GM23338 (cell line): ENCODE results near the gene SMIM43. TPM values are rescaled to one million over a fixed set of nuclear protein-coding genes. Genes with fewer than 3 reads are reported as not detected.

Source experiments
- ATAC-seq: fragments of 200-7000 bp; cut with Tn5 transposase; 3 replicates; pipeline ENCODE4 v1.9.1; 2020
- DNase-seq: peaks from one replicate; pipeline ENCODE4 v3.0.0-alpha.2; 2015; ENCODE audit warnings: low spot score
- H2AFZ ChIP-seq: fragments of 200-600 bp; sonication (generic); 2 replicates; pipeline ENCODE4 v1.8.0; 2016; ENCODE audit warnings: antibody characterized with exemption, mild to moderate bottlenecking, moderate library complexity
- H3F3A ChIP-seq: fragments of 200-600 bp; sonication (generic); replicated peaks from 2 replicates; pipeline ENCODE4 v1.8.0; 2017; ENCODE audit warnings: antibody characterized with exemption, mixed run types, low read depth
- H3K27ac ChIP-seq: fragments of 200-600 bp; sonication (generic); 2 replicates; pipeline ENCODE4 v1.6.1; 2016; ENCODE audit warnings: low read depth
- H3K27me3 ChIP-seq: fragments of 200-600 bp; sonication (generic); 2 replicates; pipeline ENCODE4 v1.8.0; 2016; ENCODE audit warnings: mild to moderate bottlenecking, mixed run types, moderate library complexity; ENCODE audit not compliant: insufficient read depth
- H3K36me3 ChIP-seq: fragments of 200-600 bp; sonication (generic); 2 replicates; pipeline ENCODE4 v1.8.0; 2016; ENCODE audit warnings: mild to moderate bottlenecking; ENCODE audit not compliant: insufficient read depth
- H3K4me1 ChIP-seq: fragments of 200-600 bp; sonication (generic); 2 replicates; pipeline ENCODE4 v1.8.0; 2016; ENCODE audit warnings: mild to moderate bottlenecking, moderate library complexity; ENCODE audit not compliant: insufficient read depth
- H3K4me2 ChIP-seq: fragments of 200-600 bp; sonication (generic); 2 replicates; pipeline ENCODE4 v1.7.1; 2017; ENCODE audit warnings: mixed run types
- H3K4me3 ChIP-seq: fragments of 200-600 bp; sonication (generic); 2 replicates; pipeline ENCODE4 v1.6.1; 2016; ENCODE audit warnings: mixed run types
- H3K79me2 ChIP-seq: fragments of 200-600 bp; sonication (generic); replicated peaks from 2 replicates; pipeline ENCODE4 v1.8.0; 2017; ENCODE audit warnings: mild to moderate bottlenecking; ENCODE audit not compliant: insufficient read depth
- H3K9me2 ChIP-seq: fragments of 200-600 bp; sonication (generic); 2 replicates; pipeline ENCODE4 v1.8.0; 2017; ENCODE audit not compliant: insufficient read depth
- H4K20me1 ChIP-seq: fragments of 200-600 bp; sonication (generic); replicated peaks from 2 replicates; pipeline ENCODE4 v1.8.0; 2017; ENCODE audit warnings: mild to moderate bottlenecking; ENCODE audit not compliant: insufficient read depth
- H3K27ac Mint-ChIP-seq: 2 replicates; pipeline ENCODE4 v1.8.0; 2020; ENCODE audit warnings: inconsistent platforms, mild to moderate bottlenecking, moderate library complexity, mixed read lengths
- H3K27me3 Mint-ChIP-seq: 3 replicates; pipeline ENCODE4 v1.8.0; 2022; ENCODE audit warnings: low read depth, mild to moderate bottlenecking, moderate library complexity, mixed read lengths, inconsistent platforms; ENCODE audit not compliant: insufficient read depth, poor library complexity
- H3K36me3 Mint-ChIP-seq: 3 replicates; pipeline ENCODE4 v1.8.0; 2021; ENCODE audit warnings: low read depth, mild to moderate bottlenecking, inconsistent platforms, moderate library complexity, mixed read lengths
- H3K4me1 Mint-ChIP-seq: 3 replicates; pipeline ENCODE4 v1.8.0; 2020; ENCODE audit warnings: mild to moderate bottlenecking, inconsistent platforms, mixed read lengths
- H3K4me3 Mint-ChIP-seq: 3 replicates; pipeline ENCODE4 v1.8.0; 2021; ENCODE audit warnings: moderate library complexity, mild to moderate bottlenecking, inconsistent platforms, mixed read lengths
- H3K9me3 Mint-ChIP-seq: 3 replicates; pipeline ENCODE4 v1.8.0; 2020; ENCODE audit warnings: moderate library complexity, mild to moderate bottlenecking, inconsistent platforms, mixed read lengths
- CREB1 ChIP-seq: fragments of 250-450 bp; sonication (Bioruptor Pico); IDR thresholded peaks from 2 replicates; pipeline ENCODE4 v1.5.0; 2020; ENCODE audit warnings: low read depth, mild to moderate bottlenecking, moderate library complexity
- CTCF ChIP-seq, 2 experiments: fragments of 200-600 bp in 1 of 2; sonication (generic) in 1 of 2; conservative IDR thresholded peaks; 2 replicates each; pipeline versions ENCODE4 v1.5.1 to v1.6.1; 2016 to 2017; ENCODE audit warnings: antibody characterized with exemption in 2 of 2, low read depth in 2 of 2, mild to moderate bottlenecking in 2 of 2, moderate library complexity in 1 of 2
- ETS1 ChIP-seq: IDR thresholded peaks from 2 replicates; pipeline ENCODE4 v1.6.1; 2016; ENCODE audit warnings: antibody characterized with exemption
- EZH2 ChIP-seq: fragments of 200-600 bp; sonication (generic); IDR thresholded peaks from one replicate; pipeline ENCODE4 v1.8.0; 2017; ENCODE audit warnings: antibody characterized with exemption, mild to moderate bottlenecking, low read depth; ENCODE audit not compliant: unreplicated experiment
- EZH2phosphoT487 ChIP-seq: fragments of 200-600 bp; sonication (generic); IDR thresholded peaks from one replicate; pipeline ENCODE4 v1.8.1; 2018; ENCODE audit warnings: antibody characterized with exemption; ENCODE audit not compliant: unreplicated experiment
- JUNB ChIP-seq: IDR thresholded peaks from one replicate; pipeline ENCODE4 v1.6.1; 2016; ENCODE audit warnings: antibody characterized with exemption; ENCODE audit not compliant: unreplicated experiment
- NANOG ChIP-seq: IDR thresholded peaks from 2 replicates; pipeline ENCODE4 v1.6.1; 2016; ENCODE audit warnings: antibody characterized with exemption, borderline replicate concordance
- POLR2AphosphoS5 ChIP-seq: IDR thresholded peaks from 2 replicates; pipeline ENCODE4 v1.6.1; 2016; ENCODE audit warnings: antibody characterized with exemption, low read depth
- STAT1 ChIP-seq: IDR thresholded peaks from one replicate; pipeline ENCODE4 v1.6.1; 2016; ENCODE audit warnings: antibody characterized with exemption; ENCODE audit not compliant: unreplicated experiment
- ZNF114 ChIP-seq: fragments of 250-450 bp; sonication (Bioruptor Pico); IDR thresholded peaks from 2 replicates; pipeline ENCODE4 v1.5.0; 2020; ENCODE audit warnings: mild to moderate bottlenecking, moderate library complexity
- ZNF331 ChIP-seq: fragments of 250-450 bp; sonication (Bioruptor Pico); IDR thresholded peaks from 2 replicates; pipeline ENCODE4 v1.5.0; 2020; ENCODE audit warnings: low read depth, mild to moderate bottlenecking, moderate library complexity
- ZNF462 ChIP-seq: fragments of 250-450 bp; sonication (Bioruptor Pico); IDR thresholded peaks from 2 replicates; pipeline ENCODE4 v1.5.0; 2020; ENCODE audit warnings: mild to moderate bottlenecking, moderate library complexity
- polyA plus RNA-seq: library from polyadenylated mRNA; unstranded; fragments of >200 nt; fragmentation: Nextera tagmentation; extraction: Ambion mirVana; gene quantifications from 2 replicates; pipeline ENCODE4 v1.2.1, GENCODE V29; 2016
- total RNA-seq: library from RNA; depleted of rRNA; stranded (reverse); fragments of >200 nt; shearing (Covaris generic); gene quantifications from 2 replicates; pipeline ENCODE4 v1.2.3, GENCODE V29; 2014
- TF ChIP-seq, protein P1 (sequence below): IDR thresholded peaks from one replicate; pipeline ENCODE4 v1.6.1; 2018; ENCODE audit warnings: antibody characterized with exemption; ENCODE audit not compliant: unreplicated experiment

Gene SMIM43
- total and polyA plus RNA-seq, 2 experiments from 2014 or later: 0.26 to 0.56 TPM

GRCh38 chr4:121789455-121789854, 24.5 kb upstream of the SMIM43 start:
- H3K9me2 ChIP-seq: no peaks in the 10 kb centered on the region
- H3K27me3 Mint-ChIP-seq: peaks cover 2% of the 10 kb centered on the region
- H3K79me2 ChIP-seq: no peaks in the 10 kb centered on the region
- no peak overlapping the region for H2AFZ ChIP-seq
- no peak for ATAC-seq
- H3K27ac ChIP-seq: no peak overlapping the region
- H3K4me3 Mint-ChIP-seq: no peak overlapping the region
- peaks cover 12% of the 10 kb centered on the region for H3K4me1 Mint-ChIP-seq
- H3K27ac Mint-ChIP-seq: no peak overlapping the region
- H3K9me3 Mint-ChIP-seq: no peaks in the 10 kb centered on the region
- H4K20me1 ChIP-seq: no peaks in the 10 kb centered on the region
- H3K27me3 ChIP-seq: no peaks in the 10 kb centered on the region
- H3K36me3 Mint-ChIP-seq: no peaks in the 10 kb centered on the region
- no peak overlapping the region for H3K4me3 ChIP-seq
- no peaks in the 10 kb centered on the region for H3K4me1 ChIP-seq
- no peaks in the 10 kb centered on the region for H3K36me3 ChIP-seq
- no peaks in the 10 kb centered on the region for H3F3A ChIP-seq
- TF ChIP-seq STAT1 (no peak), EZH2phosphoT487 (no peak), JUNB (no peak), NANOG (no peak), ZNF114 (CRISPR knock-in tag) (no peak), EZH2 (no peak), ZNF462 (CRISPR knock-in tag) (no peak), POLR2AphosphoS5 (no peak), ETS1 (no peak), ZNF331 (CRISPR knock-in tag) (no peak), CREB1 (no peak), CTCF (conservative IDR thresholded peaks at IDR 0.05; ENCODE audit: low read depth in 2 of 2) (no peak)
- TF ChIP-seq, protein P1, sequence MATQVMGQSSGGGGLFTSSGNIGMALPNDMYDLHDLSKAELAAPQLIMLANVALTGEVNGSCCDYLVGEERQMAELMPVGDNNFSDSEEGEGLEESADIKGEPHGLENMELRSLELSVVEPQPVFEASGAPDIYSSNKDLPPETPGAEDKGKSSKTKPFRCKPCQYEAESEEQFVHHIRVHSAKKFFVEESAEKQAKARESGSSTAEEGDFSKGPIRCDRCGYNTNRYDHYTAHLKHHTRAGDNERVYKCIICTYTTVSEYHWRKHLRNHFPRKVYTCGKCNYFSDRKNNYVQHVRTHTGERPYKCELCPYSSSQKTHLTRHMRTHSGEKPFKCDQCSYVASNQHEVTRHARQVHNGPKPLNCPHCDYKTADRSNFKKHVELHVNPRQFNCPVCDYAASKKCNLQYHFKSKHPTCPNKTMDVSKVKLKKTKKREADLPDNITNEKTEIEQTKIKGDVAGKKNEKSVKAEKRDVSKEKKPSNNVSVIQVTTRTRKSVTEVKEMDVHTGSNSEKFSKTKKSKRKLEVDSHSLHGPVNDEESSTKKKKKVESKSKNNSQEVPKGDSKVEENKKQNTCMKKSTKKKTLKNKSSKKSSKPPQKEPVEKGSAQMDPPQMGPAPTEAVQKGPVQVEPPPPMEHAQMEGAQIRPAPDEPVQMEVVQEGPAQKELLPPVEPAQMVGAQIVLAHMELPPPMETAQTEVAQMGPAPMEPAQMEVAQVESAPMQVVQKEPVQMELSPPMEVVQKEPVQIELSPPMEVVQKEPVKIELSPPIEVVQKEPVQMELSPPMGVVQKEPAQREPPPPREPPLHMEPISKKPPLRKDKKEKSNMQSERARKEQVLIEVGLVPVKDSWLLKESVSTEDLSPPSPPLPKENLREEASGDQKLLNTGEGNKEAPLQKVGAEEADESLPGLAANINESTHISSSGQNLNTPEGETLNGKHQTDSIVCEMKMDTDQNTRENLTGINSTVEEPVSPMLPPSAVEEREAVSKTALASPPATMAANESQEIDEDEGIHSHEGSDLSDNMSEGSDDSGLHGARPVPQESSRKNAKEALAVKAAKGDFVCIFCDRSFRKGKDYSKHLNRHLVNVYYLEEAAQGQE: no peak
- no peak overlapping the region for H3K4me2 ChIP-seq
- no peak for DNase-seq
